GM19351 (cell line): Measurements from ENCODE around the gene SERTAD2.

ENCODE experiments used
- ATAC-seq: cut with Tn5 transposase; IDR thresholded peaks from one replicate; pipeline ENCODE4 v1.9.1; 2021; ENCODE audit warnings: mild to moderate bottlenecking, moderate library complexity; ENCODE audit not compliant: unreplicated experiment

Gene SERTAD2

GRCh38 chr2:64629875-64630274 lies 23.8 kb downstream of the SERTAD2 start:
- no peak for ATAC-seq

- ATAC-seq, result no peak
Observed at GRCh38 chr2:64629329-64629781, 24.4 kb downstream of the SERTAD2 start.

- no peak for ATAC-seq
Observed at GRCh38 chr2:64627860-64628841, 25.6 kb downstream of the SERTAD2 start.

GRCh38 chr2:64626963-64627760 lies 26.6 kb downstream of the SERTAD2 start:
- no peak for ATAC-seq

GRCh38 chr2:64626146-64626809 lies 27.4 kb downstream of the SERTAD2 start:
- ATAC-seq, result no peak

GRCh38 chr2:64625299-64626145 lies 28.2 kb downstream of the SERTAD2 start:
- ATAC-seq, result no peak

GRCh38 chr2:64624862-64625261 lies 28.9 kb downstream of the SERTAD2 start:
- ATAC-seq, result no peak

GRCh38 chr2:64624108-64624610 lies 29.6 kb downstream of the SERTAD2 start:
- ATAC-seq, result no peak

GRCh38 chr2:64623242-64623850 lies 30.4 kb downstream of the SERTAD2 start:
- ATAC-seq, result no peak

GRCh38 chr2:64622443-64623241 lies 31.1 kb downstream of the SERTAD2 start:
- no peak for ATAC-seq

GRCh38 chr2:64620661-64621060 lies 33.1 kb downstream of the SERTAD2 start:
- ATAC-seq, result no peak

- no peak for ATAC-seq
Observed at GRCh38 chr2:64617631-64618151, 36.0 kb downstream of the SERTAD2 start.

GRCh38 chr2:64615844-64616536 lies 37.7 kb downstream of the SERTAD2 start:
- ATAC-seq, result no peak

- ATAC-seq, result no peak
Observed at GRCh38 chr2:64615192-64615763, 38.4 kb downstream of the SERTAD2 start.

- ATAC-seq, result no peak
Observed at GRCh38 chr2:64613276-64613675, 40.4 kb downstream of the SERTAD2 start.

GRCh38 chr2:64612575-64613195 lies 41.0 kb downstream of the SERTAD2 start:
- no peak for ATAC-seq

- ATAC-seq, result no peak
Observed at GRCh38 chr2:64610316-64610855, 43.3 kb downstream of the SERTAD2 start.
